BE2C (cell line): ENCODE results near the gene STARD3.

Source experiments
- DNase-seq: peaks from one replicate; pipeline ENCODE4 v3.0.0-alpha.2; 2020
- H3K27me3 ChIP-seq: fragments of 250-450 bp; sonication (Bioruptor Pico); 2 replicates; pipeline ENCODE4 v1.5.1; 2020; ENCODE audit warnings: mild to moderate bottlenecking
- H3K36me3 ChIP-seq: fragments of 250-450 bp; sonication (Bioruptor Pico); 2 replicates; pipeline ENCODE4 v1.5.1; 2020; ENCODE audit warnings: mild to moderate bottlenecking
- H3K4me1 ChIP-seq: fragments of 250-450 bp; sonication (Bioruptor Pico); 2 replicates; pipeline ENCODE4 v1.5.1; 2020
- H3K4me3 ChIP-seq: 2 replicates; pipeline ENCODE4 v1.5.1; 2011; ENCODE audit warnings: low read depth, low read length
- H3K9me3 ChIP-seq: fragments of 250-450 bp; sonication (Bioruptor Pico); 2 replicates; pipeline ENCODE4 v1.5.1; 2020
- TF ChIP-seq, protein P1 (sequence below): IDR thresholded peaks from 2 replicates; pipeline ENCODE4 v1.5.1; 2012; ENCODE audit warnings: mild to moderate bottlenecking, low read depth, low read length

STARD3 gene

DNA sequence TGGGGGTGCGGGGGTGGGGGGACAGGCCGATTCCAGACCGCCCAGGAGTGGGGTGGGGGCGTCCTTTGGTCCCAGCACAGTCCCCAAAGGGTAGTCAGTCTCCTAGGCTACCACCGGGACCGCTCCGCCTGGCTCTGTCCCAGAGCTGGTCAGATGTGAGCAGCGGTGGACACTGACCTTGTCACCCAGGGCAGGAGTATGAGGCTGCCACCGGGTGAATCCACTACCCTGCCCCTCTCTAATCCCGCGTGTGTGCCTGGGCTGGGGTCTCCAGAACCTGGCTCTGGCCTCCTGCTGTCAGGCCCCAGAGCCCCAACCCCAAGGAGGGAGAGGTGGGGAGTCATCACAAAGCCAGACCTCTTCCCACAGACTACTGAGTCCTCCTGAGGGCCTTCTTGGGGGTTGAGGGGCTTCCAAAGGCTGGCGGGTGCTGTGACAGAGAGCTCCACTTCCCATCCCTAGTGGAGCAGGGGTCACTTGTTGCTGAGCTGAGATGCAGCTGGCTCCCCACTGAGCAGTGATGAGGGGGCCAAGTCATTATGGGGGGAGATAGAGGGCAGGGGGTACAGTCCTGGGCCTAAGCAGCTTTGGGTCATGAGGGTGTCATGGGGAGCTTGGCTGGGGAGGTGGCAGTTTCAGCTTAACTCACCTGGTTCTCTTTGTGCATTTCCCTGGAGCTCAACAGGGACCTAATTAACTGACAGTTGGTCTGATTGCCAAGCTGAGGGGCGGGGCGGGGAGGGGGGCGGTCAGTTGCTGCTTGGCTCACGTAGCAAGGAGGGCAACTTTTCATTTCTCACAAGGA, 9.0 kb upstream of the STARD3 start:
- Histone ChIP-seq H3K36me3 (no peaks in the 10 kb centered on the region), H3K4me3 (no peak overlapping the region), H3K4me1 (no peaks in the 10 kb centered on the region), H3K27me3 (peaks cover 33% of the 10 kb centered on the region), H3K9me3 (no peaks in the 10 kb centered on the region)
- no peak for DNase-seq
- TF ChIP-seq, protein P1, sequence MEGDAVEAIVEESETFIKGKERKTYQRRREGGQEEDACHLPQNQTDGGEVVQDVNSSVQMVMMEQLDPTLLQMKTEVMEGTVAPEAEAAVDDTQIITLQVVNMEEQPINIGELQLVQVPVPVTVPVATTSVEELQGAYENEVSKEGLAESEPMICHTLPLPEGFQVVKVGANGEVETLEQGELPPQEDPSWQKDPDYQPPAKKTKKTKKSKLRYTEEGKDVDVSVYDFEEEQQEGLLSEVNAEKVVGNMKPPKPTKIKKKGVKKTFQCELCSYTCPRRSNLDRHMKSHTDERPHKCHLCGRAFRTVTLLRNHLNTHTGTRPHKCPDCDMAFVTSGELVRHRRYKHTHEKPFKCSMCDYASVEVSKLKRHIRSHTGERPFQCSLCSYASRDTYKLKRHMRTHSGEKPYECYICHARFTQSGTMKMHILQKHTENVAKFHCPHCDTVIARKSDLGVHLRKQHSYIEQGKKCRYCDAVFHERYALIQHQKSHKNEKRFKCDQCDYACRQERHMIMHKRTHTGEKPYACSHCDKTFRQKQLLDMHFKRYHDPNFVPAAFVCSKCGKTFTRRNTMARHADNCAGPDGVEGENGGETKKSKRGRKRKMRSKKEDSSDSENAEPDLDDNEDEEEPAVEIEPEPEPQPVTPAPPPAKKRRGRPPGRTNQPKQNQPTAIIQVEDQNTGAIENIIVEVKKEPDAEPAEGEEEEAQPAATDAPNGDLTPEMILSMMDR: no peak

DNA sequence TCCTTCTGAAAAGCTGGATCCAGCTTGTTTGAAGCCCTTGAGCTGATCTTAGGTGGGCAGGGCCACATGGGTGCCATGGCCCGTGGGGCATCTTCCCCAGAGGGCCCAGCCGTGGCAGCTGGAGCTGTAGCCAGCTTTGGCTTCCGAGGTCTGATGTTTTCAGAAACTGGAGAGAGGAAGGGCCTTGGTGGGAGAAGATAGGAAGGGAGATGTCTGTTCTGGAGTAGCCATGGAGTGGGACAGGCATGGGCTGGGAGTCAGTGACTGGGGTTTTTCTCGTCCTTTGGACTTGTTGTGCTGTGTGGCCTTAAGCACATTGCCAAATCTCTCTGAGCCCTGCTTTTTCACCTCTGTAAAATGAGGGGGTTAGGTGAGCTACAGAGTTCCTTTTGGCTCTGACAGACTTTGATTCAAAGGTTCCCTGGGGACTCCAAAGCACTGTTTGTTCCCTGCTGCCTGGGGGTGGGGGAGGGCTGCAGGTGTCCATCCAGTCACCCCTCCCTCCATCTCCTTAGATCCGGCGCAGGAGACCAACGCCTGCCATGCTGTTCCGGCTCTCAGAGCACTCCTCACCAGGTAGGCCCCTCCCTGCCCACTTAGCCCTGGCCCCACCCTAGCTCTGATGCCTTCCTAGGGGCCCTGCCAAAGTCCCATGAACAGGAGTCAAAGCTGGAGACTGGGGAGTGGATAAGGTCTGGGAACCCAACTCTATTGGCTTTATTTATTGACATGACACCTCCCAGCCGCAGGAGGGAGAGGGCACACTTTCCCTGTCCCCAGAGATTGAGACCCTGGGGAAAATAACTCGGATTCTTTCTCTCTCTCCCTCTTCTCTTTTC, 8.1 kb upstream of the STARD3 start:
- no peak overlapping the region for H3K4me3 ChIP-seq
- H3K4me1 ChIP-seq: no peaks in the 10 kb centered on the region
- H3K27me3 ChIP-seq: peaks cover 33% of the 10 kb centered on the region
- H3K36me3 ChIP-seq: no peaks in the 10 kb centered on the region
- TF ChIP-seq, protein P1: no peak
- DNase-seq: no peak
- no peaks in the 10 kb centered on the region for H3K9me3 ChIP-seq

DNA sequence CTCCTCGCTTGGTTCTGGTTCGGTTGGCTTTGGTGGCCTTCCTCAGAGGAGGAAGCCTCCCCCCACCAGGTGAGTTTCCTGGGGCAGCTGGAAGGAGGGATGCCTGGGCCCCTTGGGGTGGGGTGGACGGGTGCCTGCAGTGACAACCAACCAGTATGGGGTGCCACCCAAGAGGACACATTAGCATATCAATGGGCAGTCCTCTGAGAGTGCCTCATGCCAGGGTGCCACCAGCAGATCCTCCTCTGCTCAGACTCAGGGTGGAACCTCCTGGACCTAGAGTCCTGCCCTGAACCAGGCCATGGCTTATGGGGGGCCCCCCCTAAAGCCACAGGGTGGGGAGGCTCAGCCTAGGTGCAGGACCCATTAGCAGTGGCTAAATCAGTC, 7.5 kb upstream of the STARD3 start:
- Histone ChIP-seq H3K4me1 (no peaks in the 10 kb centered on the region), H3K9me3 (no peaks in the 10 kb centered on the region), H3K27me3 (peaks cover 33% of the 10 kb centered on the region), H3K36me3 (no peaks in the 10 kb centered on the region), H3K4me3 (no peak overlapping the region)
- no peak for DNase-seq
- TF ChIP-seq, protein P1: no peak

DNA sequence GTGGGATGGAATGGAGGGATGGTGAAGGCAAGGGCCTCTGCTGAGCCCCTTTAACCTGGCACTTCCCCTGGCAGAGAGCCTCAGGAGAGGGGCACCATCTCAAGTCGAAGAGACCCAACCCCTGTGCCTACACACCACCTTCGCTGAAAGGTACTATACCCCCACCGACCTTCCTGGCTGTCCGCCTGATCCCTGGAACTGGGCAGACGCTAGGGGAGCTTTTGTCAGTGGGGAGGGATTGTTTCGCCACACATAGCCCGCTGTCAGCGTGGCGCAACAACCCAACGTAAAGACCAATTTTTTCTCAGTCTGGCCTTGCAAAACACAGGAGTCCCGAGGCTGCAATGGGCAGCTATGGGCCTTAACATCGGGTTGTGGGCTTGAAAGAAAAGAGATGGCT, 7.0 kb upstream of the STARD3 start:
- Histone ChIP-seq H3K4me3 (no peak overlapping the region), H3K36me3 (no peaks in the 10 kb centered on the region), H3K27me3 (peaks cover 33% of the 10 kb centered on the region), H3K9me3 (no peaks in the 10 kb centered on the region), H3K4me1 (no peaks in the 10 kb centered on the region)
- TF ChIP-seq, protein P1: no peak
- DNase-seq: no peak

DNA sequence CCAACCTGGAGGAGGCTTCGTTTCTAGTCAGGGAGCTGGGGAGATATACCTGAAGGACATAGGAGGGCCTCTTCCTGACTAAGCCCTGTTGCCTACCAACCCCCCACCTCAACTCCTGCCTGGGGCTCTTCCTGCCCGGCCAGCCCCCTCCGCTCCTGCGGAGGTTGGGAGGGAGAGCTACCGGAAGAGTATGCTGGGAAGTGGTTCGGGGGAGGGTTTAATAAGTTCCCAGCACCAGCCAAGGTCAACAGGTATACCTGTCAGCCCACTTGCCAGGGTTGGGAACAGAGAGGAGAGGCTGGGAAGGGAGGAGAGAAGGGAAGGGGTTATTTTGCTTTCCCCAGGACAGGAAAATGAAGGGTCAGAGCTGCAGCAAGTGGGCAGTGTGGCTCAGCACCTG, 5.5 kb upstream of the STARD3 start:
- no peaks in the 10 kb centered on the region for H3K4me1 ChIP-seq
- no peak for DNase-seq
- H3K9me3 ChIP-seq: no peaks in the 10 kb centered on the region
- no peaks in the 10 kb centered on the region for H3K36me3 ChIP-seq
- no peak overlapping the region for H3K4me3 ChIP-seq
- TF ChIP-seq, protein P1: no peak
- peaks cover 30% of the 10 kb centered on the region for H3K27me3 ChIP-seq
